Renal cortical epithelial cell (primary cell): ENCODE data around the gene CALHM4. TPM values are rescaled to one million over a fixed set of nuclear protein-coding genes. Genes with fewer than 3 reads are reported as not detected.

Experiments used
- DNase-seq: peaks from one replicate; pipeline ENCODE4 v3.0.0-alpha.2; 2011; ENCODE audit warnings: low read depth
- total RNA-seq: library from RNA; depleted of rRNA; stranded (reverse); fragments of >200 nt; gene quantifications from 2 replicates; pipeline ENCODE4 v1.2.3, GENCODE V29; 2014

CALHM4 gene
- total RNA-seq, 1 donor from 2014 or later, result not detected

DNA sequence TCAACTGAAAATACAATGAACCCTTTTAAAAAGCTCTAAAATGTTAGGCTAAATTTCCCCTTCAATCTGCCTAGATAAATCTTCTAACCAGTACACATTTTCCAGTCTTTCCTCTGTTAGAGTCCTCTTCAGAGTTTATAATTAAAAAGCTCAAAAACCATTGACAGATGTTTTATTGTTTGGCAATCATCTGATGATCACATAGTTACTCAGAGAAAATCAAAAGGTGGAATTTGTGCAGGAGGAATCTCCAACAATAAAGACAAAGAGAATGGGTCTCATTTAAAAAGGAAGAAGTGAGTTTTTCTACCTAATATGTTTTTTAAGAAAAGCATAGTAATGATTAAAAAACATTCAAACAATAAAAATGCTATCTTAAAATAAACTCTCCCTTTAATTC, 11.1 kb upstream of the CALHM4 start:
- no peak for DNase-seq

DNA sequence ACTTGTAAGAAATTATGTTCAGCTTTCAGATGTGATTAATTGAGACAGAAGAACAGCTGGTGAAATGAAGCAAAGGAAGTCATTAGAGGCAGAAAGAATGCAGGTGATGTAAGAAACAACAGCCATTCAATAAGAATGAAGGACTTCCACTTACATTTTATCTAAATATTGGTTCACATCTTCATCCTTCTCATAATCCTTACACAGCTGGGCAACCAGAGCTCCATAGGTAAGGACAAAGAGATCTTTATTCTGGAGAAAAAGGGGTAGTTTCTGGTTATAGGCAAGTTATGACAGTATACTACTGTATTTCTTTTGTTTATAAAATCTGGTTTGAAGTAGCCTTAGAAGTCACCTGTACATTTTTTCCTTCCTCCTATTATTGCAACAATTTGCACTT, 10.4 kb upstream of the CALHM4 start:
- DNase-seq, result no peak

DNA sequence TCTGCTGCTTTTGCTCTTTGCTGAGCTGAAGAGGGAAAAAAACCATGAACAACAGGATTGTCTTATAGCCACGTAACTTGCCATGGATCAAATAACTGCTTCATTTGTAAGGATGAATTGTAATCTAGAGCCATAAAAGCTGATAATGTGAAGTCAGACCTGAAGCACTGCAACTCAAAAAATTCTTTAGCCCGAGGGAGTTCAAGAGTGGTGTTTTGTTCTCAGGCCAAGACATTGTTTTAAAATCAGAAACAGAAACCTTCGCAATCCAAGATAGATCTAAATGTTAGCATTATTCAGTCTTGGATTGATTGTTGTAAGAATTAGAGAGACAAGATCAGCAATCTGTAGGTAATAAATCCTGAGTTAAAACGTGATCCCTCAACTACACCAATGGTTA, 7.9 kb upstream of the CALHM4 start, which contains the start of gene TRAPPC3L:
Gene TRAPPC3L, minus strand, starts transcription at position 34 of the 400 bp plus-strand sequence. CDS start 170 bp downstream, outside the sequence.
- no peak for DNase-seq

DNA sequence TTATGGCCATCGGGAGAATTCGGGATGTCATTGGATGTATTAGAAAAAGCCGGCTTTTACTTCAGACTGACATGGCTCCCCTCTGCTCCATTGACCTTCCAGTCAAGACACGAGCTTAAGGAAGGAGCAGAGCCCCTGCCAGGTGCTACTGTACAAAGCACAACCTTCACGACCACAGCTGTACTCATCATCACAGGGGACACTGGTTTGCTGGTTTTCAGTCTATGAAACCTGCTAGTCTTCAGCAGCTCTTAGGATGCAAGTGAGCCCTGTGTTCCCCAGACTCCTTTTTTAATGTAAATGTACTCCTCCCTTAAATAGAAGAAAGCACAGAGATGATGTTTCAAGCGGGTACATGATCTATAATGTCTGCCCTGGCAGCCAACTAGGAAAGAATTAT, 6.2 kb upstream of the CALHM4 start:
- DNase-seq, result no peak

DNA sequence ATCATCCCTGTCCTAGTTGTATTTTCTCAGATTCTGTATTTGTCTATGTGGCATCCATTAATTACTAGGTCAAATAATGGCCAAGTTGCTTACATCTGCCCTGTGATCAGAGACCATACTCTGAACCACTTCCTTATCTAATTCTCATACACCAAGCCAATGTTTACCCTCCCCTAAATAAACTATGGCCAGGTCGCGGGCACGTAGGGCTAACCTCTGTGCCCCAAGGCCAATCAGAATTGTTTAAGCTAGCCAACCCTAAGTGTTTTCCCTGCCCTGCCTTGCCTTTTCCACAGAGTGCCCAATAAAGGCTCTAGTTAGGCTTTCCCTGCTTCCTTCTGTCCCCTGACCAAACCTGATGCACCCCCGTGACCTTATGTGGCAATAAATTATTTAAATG, 2.8 kb upstream of the CALHM4 start:
- DNase-seq, result no peak

DNA sequence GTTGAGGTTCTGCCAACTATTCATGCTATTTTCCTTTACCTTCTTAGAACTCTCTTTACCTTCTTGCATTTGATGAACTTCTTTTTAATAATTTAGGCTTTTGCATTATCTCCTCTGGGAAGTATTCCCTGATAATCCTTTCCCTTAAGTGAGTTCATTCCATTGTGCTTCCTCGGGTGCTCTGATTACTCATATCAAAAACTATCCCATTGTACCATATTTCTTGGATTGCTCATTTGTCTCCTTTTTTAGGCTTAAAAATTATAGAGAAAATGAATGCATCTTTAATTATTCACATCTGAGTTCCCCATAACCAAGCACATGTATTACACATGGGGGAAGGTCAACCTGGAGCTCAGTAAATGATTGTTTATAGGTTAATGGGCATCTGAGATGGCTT, 2.5 kb downstream of the CALHM4 start:
- DNase-seq, result peak; percentile 72

DNA sequence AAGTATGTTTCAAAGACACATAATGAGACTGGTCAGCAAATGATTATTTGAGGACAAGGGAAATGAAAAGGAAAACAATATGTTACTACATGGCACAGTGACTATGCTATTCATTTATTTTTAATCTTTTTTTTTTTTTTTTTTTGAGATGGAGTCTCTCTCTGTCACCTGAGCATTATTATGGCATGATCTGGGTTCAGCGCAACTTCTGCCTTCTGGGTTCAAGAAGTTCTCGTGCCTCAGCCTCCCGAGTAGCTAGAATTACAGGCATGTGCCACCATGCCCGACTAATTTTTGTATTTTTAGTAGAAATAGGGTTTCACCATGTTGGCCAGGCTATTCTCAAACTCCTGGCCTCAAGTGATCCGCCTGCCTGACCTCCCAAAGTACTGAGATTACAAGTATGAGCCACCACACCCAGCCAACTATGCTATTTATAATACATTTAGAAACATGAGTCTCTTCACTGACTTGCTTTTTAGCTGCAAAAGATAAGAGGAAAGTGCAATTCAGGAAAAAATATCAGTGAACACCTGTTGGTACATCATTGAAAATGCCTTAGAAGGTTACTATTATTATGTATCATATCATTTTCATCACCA, 3.4 kb downstream of the CALHM4 start:
- DNase-seq, result no peak

DNA sequence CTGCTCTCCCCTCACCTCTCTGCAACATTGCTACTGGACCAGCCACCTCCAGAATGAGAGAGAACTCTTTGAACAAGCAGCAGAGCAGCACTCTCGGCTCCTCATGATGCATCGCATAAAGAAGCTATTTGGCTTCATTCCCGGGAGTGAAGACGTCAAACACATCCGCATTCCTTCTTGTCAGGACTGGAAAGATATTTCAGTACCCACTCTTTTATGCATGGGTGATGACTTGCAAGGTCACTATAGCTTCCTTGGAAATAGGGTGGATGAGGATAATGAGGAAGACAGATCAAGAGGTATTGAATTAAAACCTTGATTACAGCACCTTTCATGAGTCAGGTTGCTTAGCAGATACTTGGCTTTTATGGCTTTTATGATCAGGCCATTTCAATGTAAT, 4.3 kb downstream of the CALHM4 start:
- DNase-seq, result peak; percentile 97

DNA sequence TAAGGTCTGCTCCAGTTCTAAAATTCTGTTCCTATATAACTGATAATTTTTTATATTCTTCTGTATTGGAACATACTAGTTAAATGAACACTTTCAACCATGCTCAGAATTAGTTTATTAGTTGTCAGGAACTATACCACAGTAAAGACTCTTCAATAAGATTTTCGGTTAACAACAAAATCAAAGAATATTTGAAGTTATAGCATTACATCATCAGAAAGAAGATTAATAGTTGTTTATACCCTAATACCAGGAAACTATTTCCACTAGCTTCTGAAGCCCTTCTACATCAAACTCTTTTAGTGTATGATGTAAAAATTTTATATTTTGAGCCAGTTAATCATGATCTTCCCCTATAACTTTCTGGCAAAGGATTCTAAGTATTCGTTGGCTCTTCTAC, 6.6 kb downstream of the CALHM4 start:
- no peak for DNase-seq

DNA sequence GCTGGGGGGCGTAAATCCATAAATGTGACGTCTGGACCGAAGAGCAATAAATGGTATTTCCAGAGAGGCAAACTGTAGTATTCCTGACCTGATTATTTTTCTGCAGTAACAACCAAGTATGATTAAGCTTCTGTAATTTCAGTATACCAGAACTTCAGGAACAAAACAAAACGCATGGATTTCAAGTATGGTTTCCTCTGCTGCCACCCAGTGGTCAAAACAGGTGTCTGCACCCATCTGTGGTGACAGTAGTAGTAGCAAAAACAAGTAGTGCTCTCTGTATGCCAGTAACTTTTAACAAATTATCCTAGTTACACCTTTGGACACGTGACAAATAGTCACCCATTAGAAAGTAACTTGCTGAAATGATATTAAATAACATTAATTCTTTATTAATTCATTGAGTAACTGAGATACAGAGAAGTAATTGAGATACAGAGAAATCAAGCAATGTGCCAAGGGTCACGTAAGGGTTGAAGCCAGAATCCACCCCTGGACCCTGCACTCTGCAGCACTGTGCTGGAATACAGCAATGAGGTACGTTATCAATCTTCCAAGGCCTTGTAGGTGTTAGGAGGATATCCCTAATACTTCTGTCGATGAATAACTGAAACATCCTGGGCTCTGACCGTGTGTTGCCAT, 7.9 kb downstream of the CALHM4 start:
- peak; percentile 69 for DNase-seq

DNA sequence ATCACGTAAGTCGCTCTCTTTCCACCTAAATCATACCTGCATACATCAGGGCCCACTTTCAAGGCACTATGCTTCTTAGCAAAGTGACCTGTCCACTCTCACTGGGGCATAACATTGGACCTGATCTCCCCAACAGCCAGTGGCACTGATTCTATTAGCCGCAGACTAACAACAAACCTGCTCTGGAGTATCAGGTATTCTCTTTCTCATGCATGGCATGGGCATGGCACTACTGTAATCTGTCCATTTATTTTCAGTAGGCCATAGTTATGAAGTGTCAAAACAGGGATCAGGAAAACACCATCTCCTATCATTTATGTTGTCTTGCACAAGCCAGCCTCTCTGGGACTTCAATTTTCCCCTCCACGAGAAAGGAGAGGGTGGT, 8.5 kb downstream of the CALHM4 start:
- DNase-seq, result no peak

DNA sequence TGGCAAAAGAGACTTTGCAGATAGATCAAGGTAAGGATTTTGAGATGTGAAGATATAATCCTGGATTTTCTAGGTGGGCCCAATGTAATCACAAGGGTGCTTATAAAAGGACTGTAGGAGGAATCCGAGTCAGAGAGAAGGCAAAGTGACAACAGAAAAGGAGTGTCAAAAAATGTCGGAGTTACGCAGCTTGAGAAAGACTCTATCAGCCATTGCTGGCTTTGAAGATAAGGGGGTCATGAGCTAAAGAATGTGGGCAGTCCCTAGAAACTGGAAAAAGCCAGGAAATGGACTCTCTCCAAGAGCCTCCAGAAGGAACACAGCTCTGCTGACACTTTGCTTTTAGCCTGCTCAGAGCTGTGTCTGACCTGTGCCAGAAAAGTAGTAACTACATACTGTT, 9.1 kb downstream of the CALHM4 start:
- DNase-seq, result no peak

DNA sequence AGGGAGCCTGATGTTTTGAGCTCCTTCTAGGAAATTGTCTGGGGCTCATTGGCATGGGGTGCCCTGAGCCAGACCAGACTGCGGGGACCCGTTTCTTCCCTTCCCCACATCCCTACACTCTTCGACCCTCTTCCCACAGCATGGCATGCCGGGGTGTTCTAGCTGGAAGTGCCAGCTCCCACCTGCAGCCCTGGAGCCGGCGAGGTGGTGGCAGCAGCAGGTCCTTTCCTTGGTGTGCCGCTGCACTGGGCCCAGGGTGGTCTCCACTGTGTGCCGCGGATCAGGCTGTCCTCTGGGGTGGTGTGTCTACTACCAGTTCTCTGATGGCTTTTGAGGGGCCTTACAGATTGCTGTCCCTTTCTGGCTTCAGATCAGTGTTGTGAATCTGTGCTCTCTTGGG, 10.3 kb downstream of the CALHM4 start:
- DNase-seq, result no peak

DNA sequence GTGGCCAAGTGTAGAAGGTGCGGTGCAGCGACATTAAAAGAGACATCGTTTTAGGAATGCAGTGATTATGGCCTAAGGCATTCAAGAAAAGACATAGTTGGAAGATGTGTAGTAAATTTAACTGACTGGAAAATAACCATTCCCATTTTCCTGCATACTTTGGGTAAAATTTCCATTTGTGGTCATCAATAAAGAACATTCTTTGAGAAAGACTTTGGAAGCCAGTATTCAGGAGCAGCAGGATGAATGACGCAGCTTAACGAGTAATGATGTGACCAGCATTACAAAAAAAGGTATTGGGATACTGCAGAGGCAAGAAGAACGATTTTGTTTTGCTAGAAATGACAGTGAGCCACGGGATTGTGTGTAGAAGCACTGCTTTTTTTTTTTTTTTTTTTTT, 10.8 kb downstream of the CALHM4 start:
- no peak for DNase-seq

DNA sequence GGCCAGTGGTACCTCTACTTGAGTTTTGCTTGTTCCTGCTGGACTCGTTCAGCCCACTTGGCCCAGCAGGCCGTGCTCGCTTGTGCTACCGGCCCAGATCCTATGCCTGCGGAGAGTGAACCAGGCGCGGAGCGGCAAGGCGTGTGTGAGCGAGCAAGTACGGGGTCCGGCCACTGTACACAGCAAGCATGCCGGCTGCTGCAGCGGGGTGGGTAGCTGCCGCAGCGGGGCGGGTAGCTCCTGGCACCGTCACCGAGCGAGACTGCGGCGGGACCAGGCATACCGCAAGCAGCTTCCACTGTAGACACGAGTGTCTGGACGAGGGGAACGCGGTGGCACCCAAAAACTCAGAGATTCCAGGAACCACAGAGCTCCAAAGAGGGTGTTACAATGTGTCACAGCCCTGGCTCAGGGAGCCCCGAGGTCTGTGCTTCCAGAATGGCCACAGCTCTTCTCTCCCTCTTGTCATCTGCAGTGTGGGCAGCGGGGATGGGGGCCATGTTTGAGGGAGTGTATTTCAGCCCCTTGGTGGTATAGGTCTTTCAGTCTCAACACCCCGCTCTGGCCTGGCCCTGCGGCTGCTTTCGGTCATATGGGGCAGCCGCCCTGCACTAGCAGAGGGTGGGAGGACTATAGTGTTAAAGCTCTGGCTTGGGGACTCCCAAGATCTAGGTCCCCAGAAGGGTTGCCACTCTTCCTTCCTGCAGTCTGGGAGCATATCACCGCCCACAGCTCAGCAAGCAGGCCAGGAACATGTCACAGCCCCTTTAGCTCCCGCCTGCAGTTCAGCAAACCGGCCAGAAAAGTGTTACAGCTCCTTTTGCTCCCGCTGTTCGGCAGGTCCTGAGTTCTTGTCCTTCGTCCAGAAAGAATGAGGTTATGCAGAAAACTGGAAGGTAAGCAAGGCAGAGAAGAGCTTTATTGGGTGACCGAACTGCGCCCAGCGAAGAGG, 11.6 kb downstream of the CALHM4 start:
- DNase-seq, result no peak

DNA sequence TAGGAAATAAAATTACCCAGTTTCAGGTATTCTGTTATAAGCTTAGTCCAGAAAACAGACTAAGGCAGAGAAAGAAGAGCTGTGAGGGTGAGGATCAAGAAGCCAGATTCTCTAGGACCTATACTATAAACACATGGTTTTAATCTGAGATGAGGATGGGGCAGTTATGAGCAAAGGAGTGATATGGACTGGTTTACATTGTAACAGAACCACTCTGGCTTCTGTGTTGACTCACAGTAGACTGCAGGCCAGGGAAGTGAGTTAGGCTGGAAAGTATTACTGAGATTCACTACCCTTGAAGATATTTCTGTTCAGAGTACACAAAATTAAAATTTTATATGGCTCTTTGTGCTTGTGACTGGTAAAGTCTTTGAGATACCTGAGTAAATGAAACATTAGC, 14.6 kb downstream of the CALHM4 start:
- DNase-seq, result no peak

DNA sequence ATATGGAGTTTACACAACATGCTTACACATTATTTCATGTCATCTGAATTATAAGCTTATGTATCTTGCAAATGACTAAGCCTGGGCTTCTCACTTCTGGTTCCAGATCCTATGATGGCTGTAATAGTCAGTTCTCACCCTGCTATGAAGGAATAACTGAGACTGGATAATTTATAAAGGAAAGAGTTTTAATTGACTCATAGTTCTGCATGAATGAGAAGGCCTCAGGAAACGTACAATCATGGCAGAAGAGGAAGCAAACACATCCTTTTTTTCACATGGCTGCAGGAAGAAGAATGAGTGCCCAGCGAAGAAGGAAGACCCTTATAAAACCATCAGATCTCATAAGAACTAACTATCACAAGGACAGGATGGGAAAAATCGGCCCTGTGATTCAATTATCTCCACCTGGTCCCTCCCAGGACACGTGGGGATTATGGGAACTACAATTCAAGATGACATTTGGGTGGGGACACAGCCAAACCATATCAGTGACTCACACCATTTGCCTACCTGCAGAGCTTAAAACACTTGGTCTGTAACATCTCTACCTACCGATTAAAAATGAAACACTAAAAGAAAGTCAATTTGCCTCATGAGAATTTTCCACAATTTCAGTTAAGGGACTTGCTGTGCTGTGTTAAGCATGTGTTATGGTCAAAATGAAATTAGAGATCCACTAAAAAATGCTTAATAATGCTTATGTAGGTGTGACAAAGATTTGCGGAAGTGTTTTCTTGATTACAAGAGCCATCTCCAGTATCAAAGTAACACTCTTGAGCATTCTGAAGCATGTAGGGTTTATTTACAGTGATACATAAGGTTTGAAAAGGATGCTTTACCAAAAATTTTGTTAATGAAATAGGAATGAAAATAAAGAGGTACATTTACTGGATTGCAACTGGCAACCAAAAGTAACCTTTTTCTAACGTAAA, 15.5 kb downstream of the CALHM4 start:
- peak; percentile 11 for DNase-seq

DNA sequence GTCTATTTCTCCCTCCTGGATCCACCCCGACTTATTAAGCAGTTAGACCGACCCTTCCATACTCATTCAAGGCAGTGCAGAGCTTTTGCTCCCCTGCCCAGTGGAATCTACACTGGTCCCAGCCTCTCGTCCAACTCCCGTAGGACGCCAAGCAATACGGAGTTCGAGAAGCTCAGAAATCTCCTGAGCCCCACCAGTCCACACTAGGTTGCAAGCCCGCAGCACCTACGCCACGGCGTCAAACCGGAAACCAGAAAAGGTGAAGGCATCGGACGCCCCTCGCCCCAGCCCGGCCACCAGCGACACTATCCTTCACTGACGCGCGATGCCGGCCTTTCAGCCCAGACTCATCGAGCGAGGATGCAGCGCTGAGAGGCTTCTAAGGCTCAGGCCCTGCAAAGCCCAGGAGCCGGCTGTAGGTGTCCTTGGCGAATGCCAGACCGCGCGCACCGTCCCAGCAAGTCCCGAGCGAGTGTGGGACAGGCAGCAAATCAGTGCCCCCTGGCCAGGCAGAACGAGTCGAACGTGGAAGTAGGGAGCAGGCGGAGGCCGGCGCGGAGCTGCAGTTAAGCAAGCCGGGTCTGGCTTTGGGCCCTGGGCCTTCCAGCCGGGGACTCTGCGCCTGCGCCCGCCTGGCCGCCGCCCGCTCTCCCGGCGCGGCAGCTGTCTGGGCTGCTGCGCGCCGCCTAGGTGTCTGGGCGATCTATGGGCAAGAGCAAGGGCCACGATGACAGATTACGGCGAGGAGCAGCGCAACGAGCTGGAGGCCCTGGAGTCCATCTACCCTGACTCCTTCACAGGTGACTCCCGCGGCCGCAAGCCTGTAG, 17.5 kb downstream of the CALHM4 start, which contains the start of gene RWDD1:
Gene RWDD1, plus strand, starts transcription at position 649 of the 827 bp plus-strand sequence. Its CDS starts 79 bp downstream, at position 728.
- peak; percentile 96 for DNase-seq

DNA sequence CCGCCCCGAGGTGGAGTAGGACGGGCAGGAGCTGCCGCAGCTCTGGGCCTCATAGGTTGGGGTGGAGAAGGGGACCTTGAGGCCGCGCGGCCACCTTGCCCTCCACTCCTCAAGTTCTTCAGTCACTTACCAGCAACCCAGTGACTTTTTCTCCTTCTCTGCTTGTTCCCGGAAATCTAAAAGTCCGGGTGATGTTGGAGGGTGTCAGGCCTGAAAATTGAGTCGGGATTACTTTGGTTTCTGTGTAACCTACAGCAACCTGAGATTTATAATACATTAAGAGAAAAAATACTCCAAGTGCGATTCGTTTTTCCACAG, 18.1 kb downstream of the CALHM4 start:
- no peak for DNase-seq

DNA sequence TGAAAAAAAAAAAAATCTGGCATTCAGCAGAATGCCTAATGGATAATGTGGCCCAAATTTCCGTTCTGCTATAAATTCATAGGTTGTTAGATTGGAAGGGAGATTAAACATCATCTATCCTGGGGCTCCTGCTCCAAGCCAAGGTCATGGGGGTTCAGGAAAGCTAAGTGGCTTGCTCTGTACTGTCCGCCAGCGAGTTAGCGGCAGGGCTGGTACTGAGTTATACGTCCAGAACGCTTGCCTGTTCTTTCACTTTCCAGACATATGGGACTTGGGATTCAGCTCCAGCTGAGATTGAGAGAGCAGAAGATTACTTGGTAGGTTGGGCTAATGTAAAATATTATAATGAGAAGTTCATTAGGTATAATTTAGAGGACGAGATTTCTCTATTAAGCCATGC, 18.6 kb downstream of the CALHM4 start:
- DNase-seq, result peak; percentile 36

DNA sequence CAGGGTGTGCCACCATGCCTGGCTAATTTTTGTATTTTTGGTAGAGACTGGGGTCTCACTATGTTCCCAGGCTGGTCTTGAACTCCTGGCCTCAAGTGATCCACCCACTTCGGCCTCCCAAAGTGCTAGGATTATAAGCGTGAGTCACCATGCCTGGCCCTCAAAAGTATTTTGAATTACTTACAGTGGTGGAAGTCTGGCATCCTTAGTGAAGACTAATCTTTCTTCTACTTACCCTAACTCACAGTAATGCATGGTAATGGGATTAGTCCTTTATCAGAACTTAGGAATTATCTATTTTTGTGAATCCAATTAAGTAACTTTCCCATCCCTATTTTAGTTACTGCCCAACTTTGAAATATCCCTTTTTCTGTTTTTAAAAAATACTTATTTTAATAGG, 21.7 kb downstream of the CALHM4 start:
- no peak for DNase-seq
